Measurements from ENCODE around the gene PHKB.

Gene PHKB

DNA sequence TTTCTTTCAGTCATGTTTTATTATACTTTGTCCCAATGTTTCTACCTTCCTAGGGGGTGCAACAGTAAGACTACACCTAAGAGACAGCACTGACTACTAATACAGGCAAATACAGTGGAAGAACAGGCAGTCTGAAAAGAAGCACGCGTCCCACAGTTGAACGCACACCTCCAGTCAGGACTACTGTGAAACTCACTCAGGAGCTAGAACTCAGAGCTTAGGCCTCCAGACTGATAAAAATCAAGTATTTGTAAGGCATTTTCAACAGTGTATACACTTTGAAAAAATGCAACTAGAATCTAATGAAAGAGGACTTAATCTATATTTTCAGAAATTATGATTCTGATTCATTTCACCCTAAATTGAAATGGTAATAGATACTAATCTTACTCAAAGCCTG, 14.7 kb upstream of the PHKB start:
- Histone ChIP-seq H3K4me3 (no peak overlapping the region), H3K4me2 (no peak overlapping the region), H4K20me1 (peaks cover 0 to 6% (median 0%) of the 10 kb centered on the region in 11 experiments; a peak in 2 of 22 replicates), H3K27me3 (no peaks in the 10 kb centered on the region), H3K4me1 (no peaks in the 10 kb centered on the region), H3K36me3 (peaks cover 29 to 86% (median 65%) of the 10 kb centered on the region in 11 experiments), H3K27ac (no peak overlapping the region), H3K9me3 (replicated peaks in 1 of 11) (peaks cover 5 to 19% (median 13%) of the 10 kb centered on the region in 11 experiments; a peak in 21 of 22 replicates), H3K9ac (no peak overlapping the region)
- TF ChIP-seq Cebpa-rat (IDR thresholded peaks at IDR 0.05), result no peak

GRCh38 chr16:47448830-47449575, 12.1 kb upstream of the PHKB start:
- Histone ChIP-seq H3K4me1 (no peaks in the 10 kb centered on the region), H3K36me3 (peaks cover 54 to 100% (median 82%) of the 10 kb centered on the region in 11 experiments), H3K4me2 (no peak overlapping the region), H4K20me1 (peaks cover 0 to 6% (median 0%) of the 10 kb centered on the region in 11 experiments; a peak in 2 of 22 replicates), H3K9me3 (replicated peaks in 1 of 11) (no peaks in the 10 kb centered on the region; a peak in 2 of 22 replicates), H3K9ac (no peak overlapping the region), H3K4me3 (no peak overlapping the region), H3K27ac (no peak overlapping the region), H3K27me3 (no peaks in the 10 kb centered on the region)
- TF ChIP-seq Cebpa-rat (IDR thresholded peaks at IDR 0.05), result no peak

DNA sequence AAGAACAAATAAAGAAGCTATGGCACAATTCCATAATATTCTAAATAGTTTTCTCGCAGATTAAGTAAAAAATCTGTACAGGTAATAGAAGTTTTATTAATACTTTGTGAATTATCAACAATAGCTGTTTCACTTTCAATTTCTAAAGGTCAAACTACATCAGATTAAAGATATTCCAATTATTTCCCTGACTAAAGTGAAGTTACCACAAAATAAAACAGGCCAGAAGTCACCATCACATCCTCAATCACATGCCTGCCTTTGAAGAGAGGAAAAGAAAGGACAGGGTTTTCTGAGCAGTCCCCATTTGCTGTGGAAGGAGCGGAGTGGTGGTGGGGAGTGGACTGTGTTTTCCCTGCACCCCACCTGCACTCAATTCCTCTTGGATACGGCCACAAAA, 11.3 kb upstream of the PHKB start:
- peaks cover 0 to 6% (median 0%) of the 10 kb centered on the region in 11 experiments; a peak in 2 of 22 replicates for H4K20me1 ChIP-seq
- no peak overlapping the region for H3K4me2 ChIP-seq
- no peak overlapping the region for H3K4me3 ChIP-seq
- H3K27me3 ChIP-seq, result no peaks in the 10 kb centered on the region
- peaks cover 59 to 100% (median 87%) of the 10 kb centered on the region in 11 experiments for H3K36me3 ChIP-seq
- H3K4me1 ChIP-seq, result no peaks in the 10 kb centered on the region
- H3K27ac ChIP-seq, result no peak overlapping the region
- no peaks in the 10 kb centered on the region for H3K9me3 ChIP-seq (replicated peaks in 1 of 11)
- TF ChIP-seq Cebpa-rat (IDR thresholded peaks at IDR 0.05), result no peak
- H3K9ac ChIP-seq, result no peak overlapping the region

DNA sequence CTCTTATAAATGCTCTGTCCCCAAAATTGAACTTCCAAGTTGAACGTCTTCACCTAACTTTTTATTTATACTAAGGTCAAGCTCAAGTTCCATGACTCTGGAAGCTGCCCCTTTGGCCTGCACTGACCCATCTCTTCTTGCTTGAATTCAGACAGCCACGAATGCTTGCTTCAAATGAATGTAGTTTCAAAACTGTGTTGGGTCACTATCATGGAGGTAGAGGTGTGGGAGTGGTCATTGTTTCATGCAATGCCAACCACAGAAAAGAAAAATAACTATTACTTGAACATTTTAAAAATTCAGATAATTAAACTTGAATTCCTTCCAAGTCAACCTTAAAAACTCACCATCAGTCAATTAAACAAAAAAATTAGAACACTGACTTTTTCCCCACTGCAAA, 2.8 kb upstream of the PHKB start:
- Histone ChIP-seq H3K27ac (peak overlapping the region in 1 of 11 experiments; percentile 30; a peak in 1 of 22 replicates), H3K9me3 (replicated peaks in 1 of 11) (no peaks in the 10 kb centered on the region), H3K9ac (no peak overlapping the region), H3K4me2 (peak overlapping the region in 10 of 11 experiments; percentile 0 to 95 (median 26); a peak in 14 of 22 replicates), H3K27me3 (no peaks in the 10 kb centered on the region), H3K4me1 (peaks cover 28 to 56% (median 40%) of the 10 kb centered on the region in 10 experiments), H4K20me1 (no peaks in the 10 kb centered on the region), H3K4me3 (no peak overlapping the region), H3K36me3 (peaks cover 37 to 57% (median 48%) of the 10 kb centered on the region in 11 experiments)
- TF ChIP-seq Cebpa-rat (IDR thresholded peaks at IDR 0.05), result no peak

- Histone ChIP-seq H3K4me3 (peak overlapping the region; percentile 80 to 98 (median 86)), H3K9me3 (replicated peaks in 1 of 11) (no peaks in the 10 kb centered on the region), H3K4me2 (peak overlapping the region; percentile 87 to 99 (median 95)), H3K27me3 (no peaks in the 10 kb centered on the region), H3K4me1 (peaks cover 39 to 69% (median 53%) of the 10 kb centered on the region in 10 experiments), H4K20me1 (peaks cover 0 to 4% (median 0%) of the 10 kb centered on the region in 11 experiments; a peak in 2 of 22 replicates), H3K9ac (peak overlapping the region; percentile 89 to 98 (median 96); a peak in 21 of 22 replicates), H3K36me3 (peaks cover 26 to 44% (median 38%) of the 10 kb centered on the region in 11 experiments), H3K27ac (peak overlapping the region in 9 of 11 experiments; percentile 89 to 98 (median 95); a peak in 10 of 22 replicates)
- no peak for TF ChIP-seq Cebpa-rat (IDR thresholded peaks at IDR 0.05)
These were observed 1.5 kb upstream of the PHKB start for GRCh38 chr16:47459603-47460002.

GRCh38 chr16:47460359-47460710, 796 bp upstream of the PHKB start:
- Histone ChIP-seq H3K27me3 (no peaks in the 10 kb centered on the region), H3K9ac (peak overlapping the region; percentile 89 to 98 (median 96)), H4K20me1 (peaks cover 0 to 11% (median 0%) of the 10 kb centered on the region in 11 experiments; a peak in 3 of 22 replicates), H3K4me3 (peak overlapping the region; percentile 80 to 98 (median 86)), H3K27ac (peak overlapping the region; percentile 89 to 98 (median 95)), H3K36me3 (peaks cover 20 to 37% (median 31%) of the 10 kb centered on the region in 11 experiments), H3K4me2 (peak overlapping the region; percentile 87 to 99 (median 95)), H3K9me3 (replicated peaks in 1 of 11) (no peaks in the 10 kb centered on the region), H3K4me1 (peaks cover 46 to 76% (median 60%) of the 10 kb centered on the region in 10 experiments)
- no peak for TF ChIP-seq Cebpa-rat (IDR thresholded peaks at IDR 0.05)

- Histone ChIP-seq H4K20me1 (peaks cover 0 to 21% (median 0%) of the 10 kb centered on the region in 11 experiments; a peak in 3 of 22 replicates), H3K27me3 (no peaks in the 10 kb centered on the region), H3K9me3 (replicated peaks in 1 of 11) (no peaks in the 10 kb centered on the region), H3K27ac (peak overlapping the region; percentile 89 to 98 (median 95)), H3K36me3 (peaks cover 8 to 30% (median 17%) of the 10 kb centered on the region in 11 experiments), H3K4me3 (peak overlapping the region; percentile 80 to 98 (median 86)), H3K4me1 (peaks cover 49 to 79% (median 70%) of the 10 kb centered on the region in 10 experiments), H3K4me2 (peak overlapping the region; percentile 82 to 95 (median 87)), H3K9ac (peak overlapping the region; percentile 89 to 98 (median 96))
- TF ChIP-seq Cebpa-rat (IDR thresholded peaks at IDR 0.05), result no peak
These were observed 601 bp downstream of the PHKB start for GRCh38 chr16:47461598-47462266.

DNA sequence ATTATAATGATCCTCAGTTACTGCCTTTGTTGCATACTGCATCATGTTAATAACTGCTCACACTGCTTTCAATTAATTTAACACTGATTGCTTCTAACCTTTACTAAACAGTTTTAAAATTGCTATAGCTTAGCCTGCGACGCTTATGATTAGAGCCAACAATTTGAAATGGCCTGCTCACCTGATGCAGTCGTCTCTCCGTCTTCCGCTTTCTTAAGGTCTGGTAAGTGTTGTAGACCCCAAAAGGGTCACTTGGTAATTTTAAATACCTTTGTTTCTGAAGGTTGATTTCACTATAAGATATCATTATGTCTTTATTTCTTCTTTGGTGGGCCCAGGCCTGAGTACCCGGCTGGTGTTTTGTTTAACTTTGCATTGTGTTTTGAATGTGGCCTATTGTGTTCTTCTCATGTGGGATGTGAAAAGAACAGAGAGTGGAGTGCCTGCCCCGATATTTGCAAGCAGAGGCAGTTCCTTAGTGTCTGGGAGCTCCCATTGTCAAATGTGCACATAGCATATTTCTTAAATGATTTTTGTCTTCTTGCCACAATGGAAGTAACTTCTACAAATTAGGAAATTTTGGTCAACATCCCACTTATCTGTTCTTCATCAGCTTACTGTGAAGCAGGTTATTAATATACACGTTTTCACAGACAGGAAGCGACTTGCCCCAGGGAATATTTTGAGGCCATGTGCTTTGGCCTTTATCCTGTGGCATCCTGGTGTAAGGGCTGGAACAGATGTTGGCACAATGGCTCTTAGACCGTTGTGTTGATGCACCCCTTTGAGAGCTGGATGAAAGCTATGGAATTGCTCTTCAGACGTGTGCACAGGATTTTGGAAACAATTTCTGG, 2.9 kb downstream of the PHKB start:
- Histone ChIP-seq H3K4me1 (peaks cover 49 to 73% (median 64%) of the 10 kb centered on the region in 10 experiments), H4K20me1 (peaks cover 0 to 34% (median 0%) of the 10 kb centered on the region in 11 experiments; a peak in 3 of 22 replicates), H3K27me3 (no peaks in the 10 kb centered on the region), H3K36me3 (peaks cover 0 to 23% (median 4%) of the 10 kb centered on the region in 11 experiments; a peak in 7 of 22 replicates), H3K4me3 (peak overlapping the region in 8 of 10 experiments; percentile 13 to 98 (median 31); a peak in 11 of 20 replicates), H3K4me2 (peak overlapping the region; percentile 82 to 95 (median 86)), H3K27ac (peak overlapping the region in 10 of 11 experiments; percentile 54 to 96 (median 94); a peak in 20 of 22 replicates), H3K9ac (peak overlapping the region in 10 of 11 experiments; percentile 44 to 98 (median 70); a peak in 18 of 22 replicates), H3K9me3 (replicated peaks in 1 of 11) (no peaks in the 10 kb centered on the region)
- no peak for TF ChIP-seq Cebpa-rat (IDR thresholded peaks at IDR 0.05)
